ENCODE measurements around the gene NRSN2. TPM values are rescaled to one million over a fixed set of nuclear protein-coding genes. Genes with fewer than 3 reads are reported as not detected.

NRSN2 gene
- total and polyA plus RNA-seq, 7 experiments from 2014 or later: 0.24 to 2.1 (median 1.3) TPM

GRCh38 chr20:316316-317068, 30.4 kb upstream of the NRSN2 start:
- Mint-ChIP-seq H3K36me3 (no peaks in the 10 kb centered on the region), H3K4me1 (peaks cover 0 to 4% (median 3%) of the 10 kb centered on the region in 7 donors), H3K4me3 (no peak overlapping the region), H3K27me3 (peaks cover 0 to 5% (median 0%) of the 10 kb centered on the region in 5 donors), H3K9me3 (no peaks in the 10 kb centered on the region), H3K27ac (no peak overlapping the region)
- intact Hi-C loops (cut with micrococcal nuclease): no loop called here
- ATAC-seq (no peak), DNase-seq (no peak)
- ChIA-PET CTCF (no interaction called here), POLR2A (no interaction called here)
- Histone ChIP-seq H3K36me3 (ENCODE audit: control insufficient read depth in 2 of 3, insufficient read depth in 3 of 3, low read length in 3 of 3) (no peaks in the 10 kb centered on the region), H3K27me3 (ENCODE audit: control insufficient read depth in 2 of 2, insufficient read depth in 2 of 2, low read length in 2 of 2) (no peaks in the 10 kb centered on the region), H3K4me1 (ENCODE audit: control insufficient read depth in 2 of 2, insufficient read depth in 2 of 2, low read length in 2 of 2) (no peaks in the 10 kb centered on the region), H3K27ac (ENCODE audit: low read depth, low read length) (no peak overlapping the region), H3K4me3 (ENCODE audit: low read length) (no peak overlapping the region), H3K9me3 (ENCODE audit: control insufficient read depth in 2 of 3, low read length in 3 of 3) (no peaks in the 10 kb centered on the region)

- Mint-ChIP-seq H3K9me3 (peaks cover 0 to 2% (median 0%) of the 10 kb centered on the region in 11 donors), H3K4me1 (peaks cover 7 to 20% (median 17%) of the 10 kb centered on the region in 7 donors), H3K36me3 (no peaks in the 10 kb centered on the region), H3K4me3 (peak overlapping the region; percentile 88 to 97 (median 94)), H3K27ac (peak overlapping the region; percentile 84 to 96 (median 94)), H3K27me3 (peaks cover 0 to 8% (median 0%) of the 10 kb centered on the region in 5 donors)
- POLR2A ChIA-PET: interaction anchor here (0.7 to 6.3 kb wide), 8 partner anchors 11 to 98 kb away, joined by 3 to 74 read pairs (median 5); partner anchors contain the start of gene ZCCHC3
- intact Hi-C loops (cut with micrococcal nuclease): loop anchor here (1.0 to 10.0 kb wide), 6 partner anchors 14 to 1780 kb away; partner anchors contain the start of genes C20orf96 (in 2 of the 2), ZCCHC3 (in 2 of the 2), CSNK2A1 (in 1 of the 2) and RBCK1 (in 1 of the 2)
- ATAC-seq (peak; percentile 75), DNase-seq (peak; percentile 74 to 96 (median 84))
- Histone ChIP-seq H3K36me3 (ENCODE audit: control insufficient read depth in 2 of 3, insufficient read depth in 3 of 3, low read length in 3 of 3) (no peaks in the 10 kb centered on the region), H3K4me1 (ENCODE audit: control insufficient read depth in 2 of 2, insufficient read depth in 2 of 2, low read length in 2 of 2) (peaks cover 7 to 9% of the 10 kb centered on the region in 2 donors), H3K27me3 (ENCODE audit: control insufficient read depth in 2 of 2, insufficient read depth in 2 of 2, low read length in 2 of 2) (no peaks in the 10 kb centered on the region), H3K27ac (ENCODE audit: low read depth, low read length) (peak overlapping the region; percentile 77), H3K4me3 (ENCODE audit: low read length) (peak overlapping the region; percentile 80), H3K9me3 (ENCODE audit: control insufficient read depth in 2 of 3, low read length in 3 of 3) (no peaks in the 10 kb centered on the region)
- CTCF ChIA-PET: interaction anchor here (0.6 to 1.0 kb wide), 4 partner anchors 9 to 116 kb away, joined by 3 read pairs; no protein-coding TSS in a partner anchor
Observed at GRCh38 chr20:324177-325044, 22.5 kb upstream of the NRSN2 start.

GRCh38 chr20:325045-325888, 21.6 kb upstream of the NRSN2 start, which contains the start of gene SOX12:
TSS of gene SOX12 (plus strand) at chr20:325552. CDS start at chr20:325925, 373 bp downstream.
- intact Hi-C loops (cut with micrococcal nuclease): loop anchor here (1.0 to 10.0 kb wide), 5 partner anchors 15 to 1780 kb away; partner anchors contain the start of genes C20orf96 (in 1 of the 2), CSNK2A1 (in 1 of the 2), STK35 (in 1 of the 2) and ZCCHC3 (in 1 of the 2)
- ATAC-seq: peak; percentile 84
- peak within 1 kb of the TSS; percentile 80 for H3K4me3 ChIP-seq (ENCODE audit: low read length)
- Mint-ChIP-seq H3K4me3 (peak within 1 kb of the TSS; percentile 88 to 97 (median 94)), H3K27ac (peak within 1 kb of the TSS; percentile 84 to 96 (median 94)), H3K27me3 (peaks cover 0 to 8% (median 0%) of the 10 kb centered on the region in 5 donors), H3K4me1 (peaks cover 7 to 28% (median 24%) of the 10 kb centered on the region in 7 donors), H3K36me3 (no peaks in the 10 kb centered on the region), H3K9me3 (peaks cover 0 to 2% (median 0%) of the 10 kb centered on the region in 11 donors)
- H3K36me3 ChIP-seq (ENCODE audit: control insufficient read depth in 2 of 3, insufficient read depth in 3 of 3, low read length in 3 of 3): no peaks in the 10 kb centered on the region
- POLR2A ChIA-PET: interaction anchor here (0.7 to 6.3 kb wide), 8 partner anchors 12 to 99 kb away, joined by 3 to 74 read pairs (median 4); partner anchors contain the start of gene ZCCHC3
- peak; percentile 92 to 99 (median 94) for DNase-seq
- H3K4me1 ChIP-seq (ENCODE audit: control insufficient read depth in 2 of 2, insufficient read depth in 2 of 2, low read length in 2 of 2): peaks cover 7 to 9% of the 10 kb centered on the region in 2 donors
- CTCF ChIA-PET: interaction anchor here (1.0 kb wide), 1 partner anchor 17 kb away, joined by 3 read pairs; no protein-coding TSS in a partner anchor
- no peaks in the 10 kb centered on the region for H3K27me3 ChIP-seq (ENCODE audit: control insufficient read depth in 2 of 2, insufficient read depth in 2 of 2, low read length in 2 of 2)
- H3K27ac ChIP-seq (ENCODE audit: low read depth, low read length): peak within 1 kb of the TSS; percentile 82
- H3K9me3 ChIP-seq (ENCODE audit: control insufficient read depth in 2 of 3, low read length in 3 of 3): no peaks in the 10 kb centered on the region

- Mint-ChIP-seq H3K27ac (peak overlapping the region in 8 of 9 donors; percentile 72 to 90 (median 80)), H3K27me3 (peaks cover 0 to 6% (median 0%) of the 10 kb centered on the region in 5 donors), H3K4me3 (peak overlapping the region; percentile 67 to 88 (median 82)), H3K36me3 (no peaks in the 10 kb centered on the region), H3K4me1 (peaks cover 10 to 31% (median 28%) of the 10 kb centered on the region in 7 donors), H3K9me3 (peaks cover 0 to 2% (median 0%) of the 10 kb centered on the region in 11 donors)
- ChIA-PET CTCF (no interaction called here), POLR2A (interaction anchor here (1.1 to 6.3 kb wide), 5 partner anchors 13 to 100 kb away, joined by 3 to 74 read pairs (median 8); partner anchors contain the start of gene ZCCHC3)
- Histone ChIP-seq H3K9me3 (ENCODE audit: control insufficient read depth in 2 of 3, low read length in 3 of 3) (no peaks in the 10 kb centered on the region), H3K36me3 (ENCODE audit: control insufficient read depth in 2 of 3, insufficient read depth in 3 of 3, low read length in 3 of 3) (no peaks in the 10 kb centered on the region), H3K4me3 (ENCODE audit: low read length) (peak overlapping the region; percentile 80), H3K4me1 (ENCODE audit: control insufficient read depth in 2 of 2, insufficient read depth in 2 of 2, low read length in 2 of 2) (peaks cover 7 to 9% of the 10 kb centered on the region in 2 donors), H3K27ac (ENCODE audit: low read depth, low read length) (peak overlapping the region; percentile 82), H3K27me3 (ENCODE audit: control insufficient read depth in 2 of 2, insufficient read depth in 2 of 2, low read length in 2 of 2) (no peaks in the 10 kb centered on the region)
- DNase-seq (peak; percentile 33 to 64 (median 53)), ATAC-seq (no peak)
- intact Hi-C loops (cut with micrococcal nuclease): loop anchor here (1.0 to 10.0 kb wide), 8 partner anchors 16 to 1779 kb away; partner anchors contain the start of genes C20orf96 (in 1 of the 2), CSNK2A1 (in 1 of the 2), NRSN2 (in 1 of the 2) and STK35 (in 1 of the 2)
Observed at GRCh38 chr20:325889-326644, 20.8 kb upstream of the NRSN2 start.

DNA sequence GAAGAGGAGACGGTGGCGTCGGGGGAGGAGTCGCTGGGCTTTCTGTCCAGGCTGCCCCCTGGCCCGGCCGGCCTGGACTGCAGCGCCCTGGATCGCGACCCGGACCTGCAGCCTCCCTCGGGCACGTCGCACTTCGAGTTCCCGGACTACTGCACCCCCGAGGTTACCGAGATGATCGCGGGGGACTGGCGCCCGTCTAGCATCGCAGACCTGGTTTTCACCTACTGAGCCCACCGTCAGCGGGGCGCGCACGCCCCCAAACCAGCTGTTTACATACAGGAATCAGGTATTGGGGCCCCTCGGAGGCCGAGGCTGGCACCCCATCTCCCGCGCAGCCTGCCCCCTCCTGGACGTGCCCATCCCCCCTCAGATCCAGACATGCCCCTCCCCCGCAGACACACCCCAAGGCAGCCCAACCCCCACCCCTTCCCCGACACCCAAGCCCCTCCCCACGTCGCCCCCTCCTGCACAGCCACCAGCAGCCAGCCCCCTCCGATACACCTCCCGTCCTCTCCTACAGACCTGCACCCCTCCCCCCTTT, 20.2 kb upstream of the NRSN2 start:
- Histone ChIP-seq H3K27ac (ENCODE audit: low read depth, low read length) (peak overlapping the region; percentile 82), H3K36me3 (ENCODE audit: control insufficient read depth in 2 of 3, insufficient read depth in 3 of 3, low read length in 3 of 3) (no peaks in the 10 kb centered on the region), H3K4me3 (ENCODE audit: low read length) (peak overlapping the region; percentile 54), H3K27me3 (ENCODE audit: control insufficient read depth in 2 of 2, insufficient read depth in 2 of 2, low read length in 2 of 2) (no peaks in the 10 kb centered on the region), H3K4me1 (ENCODE audit: control insufficient read depth in 2 of 2, insufficient read depth in 2 of 2, low read length in 2 of 2) (peaks cover 7 to 9% of the 10 kb centered on the region in 2 donors), H3K9me3 (ENCODE audit: control insufficient read depth in 2 of 3, low read length in 3 of 3) (no peaks in the 10 kb centered on the region)
- H3K36me3 Mint-ChIP-seq: no peaks in the 10 kb centered on the region
- H3K4me1 Mint-ChIP-seq: peaks cover 10 to 31% (median 28%) of the 10 kb centered on the region in 7 donors
- peak overlapping the region; percentile 67 to 88 (median 81) for H3K4me3 Mint-ChIP-seq
- peak overlapping the region in 8 of 9 donors; percentile 64 to 87 (median 77) for H3K27ac Mint-ChIP-seq
- no peak for ATAC-seq
- ChIA-PET CTCF (no interaction called here), POLR2A (interaction anchor here (1.1 to 6.3 kb wide), 3 partner anchors 17 to 29 kb away, joined by 3 to 74 read pairs (median 13); partner anchors contain the start of gene ZCCHC3)
- DNase-seq: no peak
- intact Hi-C loops (cut with micrococcal nuclease): loop anchor here (1.0 to 10.0 kb wide), 5 partner anchors 20 to 1778 kb away; partner anchors contain the start of genes NRSN2 (in 2 of the 2), STK35 (in 1 of the 2) and TRIB3 (in 1 of the 2)
- peaks cover 0 to 6% (median 0%) of the 10 kb centered on the region in 5 donors for H3K27me3 Mint-ChIP-seq
- peaks cover 0 to 2% (median 0%) of the 10 kb centered on the region in 11 donors for H3K9me3 Mint-ChIP-seq

Measured in naive thymus-derived CD4-positive, alpha-beta T cell (primary cell).